Measurements from ENCODE around the gene CST6. TPM values are rescaled to one million over a fixed set of nuclear protein-coding genes. Genes with fewer than 3 reads are reported as not detected.

Gene CST6
- total RNA-seq, 1 donor from 2014 or later: not detected

DNA sequence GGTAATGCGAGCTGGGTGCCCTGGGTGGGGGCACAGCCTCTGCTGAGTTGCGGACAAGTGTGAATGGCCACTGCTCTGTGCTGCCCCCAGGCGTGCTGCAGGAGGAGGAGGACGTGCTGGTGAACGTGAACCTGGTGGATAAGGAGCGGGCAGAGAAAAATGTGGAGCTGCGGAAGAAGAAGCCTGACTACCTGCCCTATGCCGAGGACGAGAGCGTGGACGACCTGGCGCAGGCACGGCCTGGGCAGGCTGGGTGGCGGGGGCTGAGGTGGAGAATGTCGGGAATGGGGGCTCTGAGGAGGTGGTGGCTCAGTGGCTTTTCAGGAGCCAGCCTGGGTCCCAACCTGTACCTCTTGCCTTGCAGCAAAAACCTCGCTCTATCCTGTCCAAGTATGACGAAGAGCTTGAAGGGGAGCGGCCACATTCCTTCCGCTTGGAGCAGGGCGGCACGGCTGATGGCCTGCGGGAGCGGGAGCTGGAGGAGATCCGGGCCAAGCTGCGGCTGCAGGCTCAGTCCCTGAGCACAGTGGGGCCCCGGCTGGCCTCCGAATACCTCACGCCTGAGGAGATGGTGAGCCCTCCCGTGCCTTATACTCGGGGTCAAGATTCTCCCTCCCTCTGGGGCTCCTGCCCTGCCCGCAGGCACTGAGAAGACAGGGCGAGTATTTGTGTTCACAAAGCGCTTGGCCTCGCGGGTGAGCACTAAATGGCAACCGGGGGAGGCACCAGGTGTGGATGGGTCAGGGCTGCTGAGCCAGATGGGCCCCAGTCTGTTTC, 45.6 kb upstream of the CST6 start:
- Histone ChIP-seq H3K36me3 (no peaks in the 10 kb centered on the region), H3K4me1 (peaks cover 9% of the 10 kb centered on the region), H3K9ac (no peak overlapping the region), H4K20me1 (ENCODE audit: low read depth) (peaks cover 18% of the 10 kb centered on the region), H3K27me3 (no peaks in the 10 kb centered on the region), H3K27ac (no peak overlapping the region), H2AFZ (replicated peaks) (no peak overlapping the region), H3K79me2 (ENCODE audit: low read depth) (peaks cover 31% of the 10 kb centered on the region), H3K9me3 (ENCODE audit: low read depth) (no peaks in the 10 kb centered on the region), H3K4me2 (no peak overlapping the region), H3F3A (ENCODE audit: low read depth) (peaks cover 1% of the 10 kb centered on the region), H3K4me3 (no peak overlapping the region)
- H3K27ac Mint-ChIP-seq: no peak overlapping the region
- H3K4me1 Mint-ChIP-seq: peaks cover 29% of the 10 kb centered on the region
- H3K27me3 Mint-ChIP-seq (ENCODE audit: insufficient read depth, low read depth): peaks cover 4% of the 10 kb centered on the region
- no peak overlapping the region for H3K4me3 Mint-ChIP-seq
- TF ChIP-seq EZH2 (IDR thresholded peaks at IDR 0.05) (no peak), EZH2phosphoT487 (IDR thresholded peaks at IDR 0.05) (no peak)
- TF ChIP-seq, protein P1, sequence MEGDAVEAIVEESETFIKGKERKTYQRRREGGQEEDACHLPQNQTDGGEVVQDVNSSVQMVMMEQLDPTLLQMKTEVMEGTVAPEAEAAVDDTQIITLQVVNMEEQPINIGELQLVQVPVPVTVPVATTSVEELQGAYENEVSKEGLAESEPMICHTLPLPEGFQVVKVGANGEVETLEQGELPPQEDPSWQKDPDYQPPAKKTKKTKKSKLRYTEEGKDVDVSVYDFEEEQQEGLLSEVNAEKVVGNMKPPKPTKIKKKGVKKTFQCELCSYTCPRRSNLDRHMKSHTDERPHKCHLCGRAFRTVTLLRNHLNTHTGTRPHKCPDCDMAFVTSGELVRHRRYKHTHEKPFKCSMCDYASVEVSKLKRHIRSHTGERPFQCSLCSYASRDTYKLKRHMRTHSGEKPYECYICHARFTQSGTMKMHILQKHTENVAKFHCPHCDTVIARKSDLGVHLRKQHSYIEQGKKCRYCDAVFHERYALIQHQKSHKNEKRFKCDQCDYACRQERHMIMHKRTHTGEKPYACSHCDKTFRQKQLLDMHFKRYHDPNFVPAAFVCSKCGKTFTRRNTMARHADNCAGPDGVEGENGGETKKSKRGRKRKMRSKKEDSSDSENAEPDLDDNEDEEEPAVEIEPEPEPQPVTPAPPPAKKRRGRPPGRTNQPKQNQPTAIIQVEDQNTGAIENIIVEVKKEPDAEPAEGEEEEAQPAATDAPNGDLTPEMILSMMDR (IDR thresholded peaks at IDR 0.05): no peak
- H3K9me3 Mint-ChIP-seq: no peaks in the 10 kb centered on the region
- no peak for DNase-seq (ENCODE audit: low spot score)
- peaks cover 37% of the 10 kb centered on the region for H3K36me3 Mint-ChIP-seq

- H3K27ac Mint-ChIP-seq: no peak overlapping the region
- no peak overlapping the region for H2AFZ ChIP-seq (replicated peaks)
- H3K27me3 ChIP-seq: no peaks in the 10 kb centered on the region
- no peak for TF ChIP-seq EZH2phosphoT487 (IDR thresholded peaks at IDR 0.05)
- no peak for TF ChIP-seq EZH2 (IDR thresholded peaks at IDR 0.05)
- TF ChIP-seq, protein P1 (IDR thresholded peaks at IDR 0.05): no peak
- no peaks in the 10 kb centered on the region for H3K9me3 ChIP-seq (ENCODE audit: low read depth)
- no peaks in the 10 kb centered on the region for H3K9me3 Mint-ChIP-seq
- H3K27me3 Mint-ChIP-seq (ENCODE audit: insufficient read depth, low read depth): peaks cover 4% of the 10 kb centered on the region
- DNase-seq (ENCODE audit: low spot score): no peak
- no peaks in the 10 kb centered on the region for H3F3A ChIP-seq (ENCODE audit: low read depth)
- H3K36me3 Mint-ChIP-seq: peaks cover 43% of the 10 kb centered on the region
- H4K20me1 ChIP-seq (ENCODE audit: low read depth): peaks cover 14% of the 10 kb centered on the region
- H3K4me1 Mint-ChIP-seq: peaks cover 25% of the 10 kb centered on the region
- H3K4me3 Mint-ChIP-seq: no peak overlapping the region
- no peak overlapping the region for H3K27ac ChIP-seq
- H3K4me1 ChIP-seq: peaks cover 7% of the 10 kb centered on the region
- no peak overlapping the region for H3K9ac ChIP-seq
- H3K4me2 ChIP-seq: no peak overlapping the region
- no peak overlapping the region for H3K4me3 ChIP-seq
- peaks cover 22% of the 10 kb centered on the region for H3K79me2 ChIP-seq (ENCODE audit: low read depth)
- no peaks in the 10 kb centered on the region for H3K36me3 ChIP-seq
These were observed 44.4 kb upstream of the CST6 start for GRCh38 chr11:65967329-65967934.

DNA sequence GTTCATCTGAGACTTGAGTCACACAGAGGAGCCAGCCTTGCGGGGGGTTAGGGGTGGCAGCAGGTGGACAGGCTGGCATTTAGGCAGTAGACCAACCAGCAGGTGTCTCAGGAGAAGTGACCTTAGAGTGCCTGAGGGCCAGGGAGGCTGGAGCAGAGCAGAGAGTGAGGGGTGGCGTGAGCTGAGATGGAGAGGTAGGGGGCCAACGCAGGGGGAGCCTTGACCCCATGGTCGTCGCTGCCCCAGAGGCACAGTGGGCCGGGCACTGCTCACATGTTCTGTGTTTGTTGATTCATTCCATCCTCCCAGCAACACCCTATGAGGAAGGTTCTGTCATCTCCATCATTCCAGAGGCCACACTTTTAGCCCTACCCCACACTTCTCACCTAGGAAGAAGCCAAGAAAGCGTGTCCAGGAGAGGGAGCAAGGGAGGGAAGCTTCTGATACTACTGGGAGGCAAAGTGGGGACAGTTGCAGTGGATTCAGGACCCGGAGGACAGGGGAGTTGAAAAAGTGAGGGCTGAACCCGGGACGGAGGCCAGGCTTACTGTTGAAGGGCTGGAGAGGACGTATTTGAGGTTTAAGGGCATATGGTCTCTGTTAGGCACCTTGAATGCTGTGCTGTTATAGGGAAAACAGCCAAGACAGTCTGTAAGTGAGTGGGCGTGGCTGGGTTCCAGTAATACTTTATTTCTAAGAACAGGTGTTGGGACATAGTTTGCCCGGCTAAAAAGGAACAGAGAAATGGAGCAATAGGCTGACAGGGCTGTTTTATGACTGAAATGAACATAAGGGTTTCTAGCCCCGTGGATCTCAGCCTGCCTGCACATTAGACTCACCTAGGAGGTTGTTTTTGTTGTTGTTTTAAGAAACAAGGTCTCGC, 43.0 kb upstream of the CST6 start:
- no peak for DNase-seq (ENCODE audit: low spot score)

More for the DNA sequence above, 43.0 kb upstream of the CST6 start:
- Histone ChIP-seq H3K4me3 (no peak overlapping the region), H3K36me3 (no peaks in the 10 kb centered on the region), H3K9ac (no peak overlapping the region), H2AFZ (replicated peaks) (no peak overlapping the region), H4K20me1 (ENCODE audit: low read depth) (peaks cover 3% of the 10 kb centered on the region), H3K27me3 (no peaks in the 10 kb centered on the region), H3K79me2 (ENCODE audit: low read depth) (peaks cover 8% of the 10 kb centered on the region), H3K4me2 (no peak overlapping the region), H3K4me1 (no peaks in the 10 kb centered on the region), H3K9me3 (ENCODE audit: low read depth) (no peaks in the 10 kb centered on the region), H3K27ac (no peak overlapping the region), H3F3A (ENCODE audit: low read depth) (no peaks in the 10 kb centered on the region)
- Mint-ChIP-seq H3K27me3 (ENCODE audit: insufficient read depth, low read depth) (peaks cover 4% of the 10 kb centered on the region), H3K36me3 (peaks cover 44% of the 10 kb centered on the region), H3K4me3 (no peak overlapping the region), H3K27ac (peak overlapping the region; percentile 16), H3K4me1 (peaks cover 13% of the 10 kb centered on the region), H3K9me3 (no peaks in the 10 kb centered on the region)
- TF ChIP-seq EZH2 (IDR thresholded peaks at IDR 0.05): no peak
- TF ChIP-seq EZH2phosphoT487 (IDR thresholded peaks at IDR 0.05): no peak
- TF ChIP-seq, protein P1 (IDR thresholded peaks at IDR 0.05): no peak

Data from neural progenitor cell (in vitro differentiated cells).